Left colon (tissue), 2 donors: Measurements from ENCODE around the gene TRAPPC1. TPM values are rescaled to one million over a fixed set of nuclear protein-coding genes. Genes with fewer than 3 reads are reported as not detected.

ENCODE experiments used
- ATAC-seq: fragments of 200-7000 bp; cut with Tn5 transposase; one replicate; pipeline ENCODE4 v1.9.1; 2020; ENCODE audit warnings: mild to moderate bottlenecking, moderate library complexity
- DNase-seq, 2 donors: peaks; one replicate each; pipeline ENCODE4 v3.0.0-alpha.2; 2020
- intact Hi-C, 2 donors: fragments of 100-400 bp; cut with DNase I in 1 of 2; cut with micrococcal nuclease in 1 of 2; formaldehyde crosslinking; loops; one replicate each; pipeline versions ENCODE4 v1.11.2 to v1.14.0; 2022; cut with DNase I, micrococcal nuclease
- total RNA-seq, 2 donors: library from RNA; stranded (reverse); fragmentation: NEBNext Ultra II Directional; extraction: Animal tissue kit (Norgen Biotek cat#: 25700); gene quantifications; one replicate each; pipeline ENCODE4 v1.2.1, GENCODE V29; 2021
- donor health status: DM: no; HTN: no; CAD: no.
- donor health status: DM: yes; HTN: yes; CAD: no.

Gene TRAPPC1
- total RNA-seq, 2 donors from 2014 or later = 121 to 122 TPM

GRCh38 chr17:7885367-7886226 is 46.1 kb downstream of the TRAPPC1 start:
- DNase-seq (peak; percentile 61), ATAC-seq (peak; percentile 4)
- intact Hi-C loops = no loop called here

GRCh38 chr17:7884581-7885366 is 47.0 kb downstream of the TRAPPC1 start:
- intact Hi-C loops = no loop called here
- ATAC-seq = no peak
- peak in 1 of 2 donors; percentile 50 for DNase-seq

DNA sequence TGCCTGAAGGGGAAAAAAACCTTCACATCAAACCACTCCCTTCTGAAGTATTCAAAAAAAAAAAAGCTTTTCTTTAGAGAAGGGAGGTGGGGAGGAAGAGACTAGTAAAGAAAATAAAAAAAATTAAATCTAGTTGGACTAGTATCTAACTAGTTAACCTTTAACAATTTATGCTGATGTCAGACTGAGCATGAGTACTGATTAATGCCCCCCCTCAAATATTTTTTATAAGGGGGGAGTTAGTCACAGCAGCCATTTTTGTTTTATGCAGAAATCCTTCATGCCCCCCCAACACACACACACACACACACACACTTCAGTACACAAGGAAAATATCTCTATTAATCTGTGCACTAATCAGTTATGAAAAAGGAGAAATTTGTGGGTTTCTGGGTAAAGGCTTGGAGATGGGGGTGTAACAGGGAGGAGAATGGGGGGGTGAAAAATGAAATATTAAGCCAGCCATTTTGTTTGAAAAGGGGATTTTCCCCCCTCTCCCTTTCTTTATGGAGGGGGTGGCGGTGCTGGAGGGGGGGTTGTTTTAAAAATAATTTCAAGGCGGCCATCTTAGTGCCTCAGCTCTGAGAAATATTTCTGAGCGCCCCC is 47.9 kb downstream of the TRAPPC1 start:
- no peak for DNase-seq
- no peak for ATAC-seq
- intact Hi-C loops = no loop called here

DNA sequence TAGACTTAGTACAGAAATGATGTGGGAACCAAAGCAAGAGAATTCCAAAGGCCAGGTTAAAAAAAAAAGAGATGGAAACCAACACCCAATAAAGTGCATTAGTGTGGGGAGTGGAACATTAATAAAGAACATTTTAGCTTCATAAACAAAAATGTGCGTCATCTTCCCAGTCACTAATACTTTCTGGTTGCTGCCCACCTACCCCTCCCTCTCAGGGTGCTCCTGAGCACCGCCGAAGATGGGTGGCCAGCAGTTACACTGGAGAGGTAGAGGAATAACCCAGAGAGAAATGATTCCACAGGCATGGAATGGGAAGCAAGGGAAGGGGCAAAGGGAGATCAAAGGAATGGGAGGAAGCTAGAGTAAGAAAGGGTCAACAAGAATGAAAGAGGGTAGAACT is 49.1 kb downstream of the TRAPPC1 start:
- DNase-seq (no peak), ATAC-seq (no peak)
- intact Hi-C loops = no loop called here

- ATAC-seq = no peak
- DNase-seq = no peak
- intact Hi-C loops = no loop called here
These were observed 49.7 kb downstream of the TRAPPC1 start for GRCh38 chr17:7882068-7882467.

DNA sequence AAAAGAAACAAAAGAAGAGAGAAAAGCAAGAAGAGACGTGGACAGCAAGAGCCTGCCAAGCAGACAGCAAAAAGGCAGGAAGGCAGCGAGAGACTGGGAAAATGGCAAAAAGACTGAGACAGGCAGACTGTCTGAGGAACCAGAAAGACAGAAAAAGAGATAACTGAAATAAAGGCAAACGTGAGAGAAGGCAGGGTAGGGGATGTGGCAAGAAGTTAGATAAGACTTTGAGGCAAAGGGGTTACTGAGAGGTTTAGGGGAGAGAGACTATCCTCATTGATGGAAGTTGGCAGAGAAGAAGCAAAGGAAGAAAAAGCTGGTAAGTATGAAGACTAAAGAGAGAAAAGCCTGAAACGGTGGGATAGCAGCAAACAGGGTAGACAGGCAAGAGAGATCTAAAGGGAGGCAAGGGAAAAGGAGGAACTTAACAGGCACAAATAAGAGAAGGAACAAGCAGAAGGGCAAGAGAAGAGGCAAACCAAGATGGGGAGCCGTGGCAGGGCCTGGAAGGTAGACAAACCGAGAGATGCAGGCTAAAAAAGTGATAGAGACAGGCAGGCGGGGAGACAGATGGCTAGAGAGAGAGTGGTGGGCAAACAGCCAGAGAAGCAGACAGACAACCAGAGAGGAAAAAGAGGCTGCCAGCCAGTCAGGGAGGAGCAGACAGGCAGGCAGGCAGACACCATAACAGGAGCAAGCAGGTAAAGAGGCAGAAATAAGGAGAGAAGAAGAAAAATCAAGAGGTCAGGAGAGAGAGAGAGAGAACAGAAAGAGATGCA is 50.3 kb downstream of the TRAPPC1 start:
- DNase-seq = no peak

More for the DNA sequence above, 50.3 kb downstream of the TRAPPC1 start:
- no peak for ATAC-seq
- intact Hi-C loops = no loop called here

Other genes starting within 250 kb of the TRAPPC1 start
- gene TP53, start 244.5 kb downstream of the TRAPPC1 start, total RNA-seq = 10 to 100 TPM; 47.3 to 60.0 TPM
- gene WRAP53, start 243.5 kb downstream of the TRAPPC1 start, total RNA-seq = 1 to 10 TPM; 6.4 to 9.7 TPM
- gene EFNB3, start 226.7 kb downstream of the TRAPPC1 start, total RNA-seq = under 1 TPM; 0.25 to 0.34 TPM
- gene DNAH2, start 214.2 kb downstream of the TRAPPC1 start, total RNA-seq = under 1 TPM; 0.22 to 0.61 TPM
- gene KDM6B, start 97.7 kb downstream of the TRAPPC1 start, total RNA-seq = 10 to 100 TPM; 49.5 to 50.4 TPM
- gene TMEM88, start 76.9 kb downstream of the TRAPPC1 start, total RNA-seq = 1 to 10 TPM; 3.8 to 6.1 TPM
- 10 to 100 TPM; 49.7 to 83.0 TPM for gene NAA38, start 74.4 kb downstream of the TRAPPC1 start, total RNA-seq
- gene CYB5D1, start 73.9 kb downstream of the TRAPPC1 start, total RNA-seq = 1 to 10 TPM; 8.3 to 9.0 TPM
- 10 to 100 TPM; 51.3 to 51.9 TPM for gene CHD3, start 43.2 kb downstream of the TRAPPC1 start, total RNA-seq
- gene RNF227, start 15.7 kb downstream of the TRAPPC1 start, total RNA-seq = 1 to 10 TPM; 1.2 to 2.1 TPM
- gene KCNAB3, start 2.1 kb downstream of the TRAPPC1 start, total RNA-seq = 1 to 10 TPM; 2.2 to 3.1 TPM
- gene CNTROB, start 260 bp upstream of the TRAPPC1 start, total RNA-seq = 10 to 100 TPM; 25.8 to 26.7 TPM
- gene GUCY2D, start 70.7 kb upstream of the TRAPPC1 start, total RNA-seq = not detected
- 1 to 10 TPM in 1 of 2 donors, under 1 TPM in 1; 0.55 to 2.5 TPM for gene ALOX15B, start 107.1 kb upstream of the TRAPPC1 start, total RNA-seq
- gene ALOX12B, start 155.8 kb upstream of the TRAPPC1 start, total RNA-seq = under 1 TPM in 1 of 2 donors, not detected in 1; 0.82 TPM
- not detected for gene ALOXE3, start 186.6 kb upstream of the TRAPPC1 start, total RNA-seq
- not detected for gene HES7, start 192.2 kb upstream of the TRAPPC1 start, total RNA-seq
- 100 to 1,000 TPM in 1 of 2 donors, 10 to 100 TPM in 1; 35.0 to 113 TPM for gene PER1, start 220.5 kb upstream of the TRAPPC1 start, total RNA-seq
- gene VAMP2, start 231.0 kb upstream of the TRAPPC1 start, total RNA-seq = 10 to 100 TPM; 45.1 to 56.3 TPM
- 10 to 100 TPM; 11.3 to 12.6 TPM for gene TMEM107, start 244.4 kb upstream of the TRAPPC1 start, total RNA-seq